HG03521 (cell line): ENCODE results near the gene PPCDC.
A peak's percentile ranks its signal among the peaks of the same experiment; 100 is the strongest.

Source experiments
- ATAC-seq: cut with Tn5 transposase; IDR thresholded peaks from one replicate; pipeline ENCODE4 v1.9.1; 2021; ENCODE audit warnings: mild to moderate bottlenecking, moderate library complexity; ENCODE audit not compliant: unreplicated experiment

The PPCDC gene, protein sequence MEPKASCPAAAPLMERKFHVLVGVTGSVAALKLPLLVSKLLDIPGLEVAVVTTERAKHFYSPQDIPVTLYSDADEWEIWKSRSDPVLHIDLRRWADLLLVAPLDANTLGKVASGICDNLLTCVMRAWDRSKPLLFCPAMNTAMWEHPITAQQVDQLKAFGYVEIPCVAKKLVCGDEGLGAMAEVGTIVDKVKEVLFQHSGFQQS

GRCh38 chr15:75023181-75023871 is at the start of gene PPCDC:
TSS of gene PPCDC (plus strand) at chr15:75023590. CDS start at chr15:75028319, 4,729 bp downstream.
- peak; percentile 92 for ATAC-seq

DNA sequence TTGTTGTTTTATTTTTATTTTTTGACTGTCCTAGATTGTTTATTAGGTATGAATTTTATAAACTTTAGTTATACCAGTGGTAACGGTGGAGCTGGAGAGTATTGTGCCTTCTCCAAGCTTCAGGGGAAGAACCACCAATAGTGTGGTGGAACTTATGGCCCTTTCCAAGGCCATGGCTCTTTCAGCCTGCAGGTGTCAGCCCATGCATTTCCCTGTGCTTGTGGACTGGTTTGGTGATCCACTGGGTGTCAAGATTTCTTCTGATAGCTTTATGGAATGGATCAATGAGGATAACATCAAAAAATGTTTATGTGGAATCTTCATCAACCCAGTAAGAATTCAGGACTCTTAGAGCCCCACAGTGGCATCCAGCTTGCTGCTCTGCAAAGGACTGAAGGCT is 47.2 kb upstream of the PPCDC start:
- no peak for ATAC-seq

- ATAC-seq = no peak
Measured at GRCh38 chr15:74977599-74977998, 45.8 kb upstream of the PPCDC start.

DNA sequence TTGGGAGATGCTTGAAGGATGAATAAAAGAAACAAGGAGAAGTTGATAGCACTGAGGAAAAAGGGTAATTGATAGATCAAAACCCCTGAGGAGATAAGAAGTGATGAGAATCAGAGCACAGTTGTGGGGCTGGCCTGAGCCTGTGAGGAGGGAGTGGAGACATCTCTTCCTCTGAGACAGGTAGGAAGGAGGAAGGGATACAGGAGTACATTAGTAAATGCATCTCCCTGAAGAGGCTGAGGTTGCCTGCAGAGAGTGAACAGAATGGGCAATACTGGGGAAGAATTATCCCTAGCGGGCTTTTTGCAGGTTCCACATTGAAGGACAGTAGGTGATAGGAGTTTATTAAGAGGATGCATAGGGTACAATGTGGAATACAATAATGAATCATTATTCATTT is 45.3 kb upstream of the PPCDC start:
- no peak for ATAC-seq

DNA sequence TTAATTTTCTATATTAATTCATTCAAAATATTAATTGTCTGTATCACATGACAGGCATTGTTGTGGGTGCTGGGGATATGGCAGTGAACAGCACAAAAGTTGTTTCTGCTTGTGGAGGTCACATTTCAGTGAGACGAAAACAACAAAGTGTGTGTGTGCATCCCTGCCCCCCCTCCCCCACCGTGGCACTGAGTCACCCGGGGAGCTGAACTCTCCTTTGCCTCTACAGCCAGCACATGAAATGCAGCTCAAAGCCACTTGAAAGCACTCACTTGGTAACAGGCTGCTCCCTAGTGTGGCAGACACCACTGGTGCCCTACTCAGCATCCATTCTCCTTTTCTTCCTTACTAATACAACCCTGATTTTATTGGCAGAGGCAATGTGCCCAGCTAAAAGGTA is 44.9 kb upstream of the PPCDC start:
- ATAC-seq = no peak

GRCh38 chr15:74982183-74982582 is 41.2 kb upstream of the PPCDC start:
- no peak for ATAC-seq

- ATAC-seq = no peak
Measured at GRCh38 chr15:74983725-74984231, 39.6 kb upstream of the PPCDC start.

GRCh38 chr15:74988007-74988800 is 35.2 kb upstream of the PPCDC start:
- ATAC-seq = no peak

- no peak for ATAC-seq
Measured at GRCh38 chr15:74989527-74989926, 33.9 kb upstream of the PPCDC start.

- ATAC-seq = no peak
Measured at GRCh38 chr15:74992619-74993018, 30.8 kb upstream of the PPCDC start.

DNA sequence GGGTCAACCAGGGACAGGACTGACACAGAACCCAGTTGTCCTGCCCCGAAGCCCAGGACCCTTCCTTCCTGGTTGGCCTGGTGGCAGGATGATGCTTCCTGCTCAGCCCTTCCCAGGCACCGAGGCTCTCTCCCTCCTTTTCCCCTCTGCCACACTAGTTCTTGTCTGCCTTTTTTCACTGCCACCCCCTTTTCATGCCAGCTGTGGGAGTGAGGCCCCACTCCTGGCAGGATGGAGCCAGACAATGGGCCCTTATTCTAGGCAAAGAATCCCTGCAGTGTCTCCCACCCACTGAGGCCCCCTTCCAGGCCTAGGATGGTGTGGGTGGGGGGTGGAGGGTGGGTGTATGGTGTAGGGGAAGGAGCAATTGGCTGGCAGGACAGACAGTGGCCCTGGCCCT is 29.2 kb upstream of the PPCDC start:
- ATAC-seq = no peak

GRCh38 chr15:74994685-74995084 is 28.7 kb upstream of the PPCDC start:
- ATAC-seq = no peak

DNA sequence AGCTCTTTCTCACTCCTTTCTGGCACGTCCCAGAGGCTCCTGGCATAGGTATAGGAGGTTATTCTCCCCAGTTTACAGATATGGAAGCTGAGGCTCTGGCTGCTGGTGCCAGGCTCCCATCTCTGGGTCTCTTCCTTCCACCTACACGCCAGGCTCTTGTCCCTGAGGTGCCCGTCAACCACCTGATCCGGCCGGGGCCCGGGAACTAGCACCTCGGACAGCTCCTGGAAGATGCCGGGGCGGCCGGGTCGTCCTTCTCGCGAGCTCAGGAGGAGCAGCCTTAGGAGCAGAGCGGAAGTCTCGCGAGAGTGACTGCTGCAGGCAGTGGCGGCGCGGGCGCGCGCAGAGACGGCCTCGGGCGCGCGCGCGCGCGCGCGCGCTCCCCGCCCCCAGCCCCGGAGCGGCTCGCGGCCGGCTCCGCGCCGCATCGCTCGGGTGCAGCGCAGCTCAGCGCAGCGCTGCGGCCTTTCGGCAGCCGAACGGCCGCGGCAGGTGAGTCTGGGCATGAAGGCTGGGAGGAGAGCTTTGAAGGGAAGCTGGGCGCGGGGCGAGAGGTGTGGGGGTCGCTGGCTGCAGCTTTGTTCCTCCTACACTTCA is 28.1 kb upstream of the PPCDC start, which contains the start of gene SCAMP5:
Gene SCAMP5 (plus strand): TSS at position 382 of the 597 bp plus-strand sequence. CDS start 16,277 bp downstream, outside the sequence.
- ATAC-seq = peak; percentile 71

DNA sequence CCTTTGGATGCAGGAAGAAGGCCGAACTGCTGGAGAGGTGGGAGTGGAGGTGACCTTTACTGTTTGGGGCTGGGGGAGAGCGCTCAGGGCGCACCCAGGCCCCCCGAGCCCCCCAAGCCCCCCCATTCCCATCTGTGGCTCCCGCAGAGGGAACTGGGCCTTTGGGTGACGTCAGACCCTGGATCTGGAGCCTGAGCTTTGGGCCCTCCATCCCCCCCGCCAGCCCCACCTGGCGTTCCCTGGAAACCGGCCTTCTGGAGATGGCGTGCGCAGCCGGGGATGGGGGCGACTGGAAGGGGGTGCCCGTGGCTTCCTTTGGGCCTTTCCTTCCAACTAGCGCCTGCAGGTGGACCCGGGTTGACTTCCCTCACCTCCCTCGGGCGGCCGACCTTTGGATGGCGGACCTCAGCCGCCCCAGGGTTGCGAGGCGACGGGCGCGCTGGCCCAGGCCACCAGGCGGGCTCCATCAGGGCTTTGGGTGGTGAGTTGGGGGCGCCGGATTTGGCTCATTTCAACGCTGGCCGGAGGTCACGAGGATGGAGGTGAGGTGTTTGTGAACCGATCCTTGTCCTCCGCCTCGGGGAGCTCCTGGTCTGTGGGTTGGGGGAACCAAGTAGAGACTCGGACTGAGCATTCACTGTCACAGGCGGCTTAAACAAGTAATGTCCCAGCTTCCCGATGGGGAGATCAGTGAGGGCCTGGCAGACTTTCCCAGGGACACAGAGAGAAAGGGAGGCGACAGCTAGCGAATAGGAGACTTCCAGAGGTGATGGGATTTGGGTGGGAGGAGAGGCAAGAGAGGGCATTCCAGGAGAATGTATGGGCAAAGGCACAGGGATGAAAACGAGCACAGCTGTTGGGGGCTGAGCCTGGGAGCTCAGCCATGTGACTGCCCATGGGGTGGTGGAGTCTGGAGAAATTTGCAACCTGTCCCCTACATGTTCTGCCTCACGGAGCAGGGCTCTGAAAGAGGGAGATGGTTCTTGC is 27.3 kb upstream of the PPCDC start:
- ATAC-seq = no peak

GRCh38 chr15:74997141-74997540 is 26.2 kb upstream of the PPCDC start:
- no peak for ATAC-seq

DNA sequence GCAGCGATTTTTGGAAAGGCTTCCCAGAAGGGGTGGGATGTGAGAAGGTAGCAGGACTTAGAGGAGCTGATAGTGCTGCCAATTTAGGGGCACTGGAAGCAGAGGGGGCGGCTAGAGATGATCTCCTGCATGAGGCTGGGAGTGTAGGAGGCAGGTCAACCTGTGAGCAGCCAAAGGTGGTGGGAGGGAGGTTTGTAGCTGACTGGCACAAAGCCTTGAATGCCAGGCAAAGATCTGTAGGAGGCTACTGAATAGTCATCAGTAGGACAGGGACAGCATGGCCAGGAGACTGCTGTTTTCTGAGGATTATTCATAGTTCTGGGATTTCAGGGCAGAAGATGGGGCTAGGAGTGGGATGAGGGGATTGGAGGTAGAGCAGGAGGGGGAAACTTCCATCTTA is 25.8 kb upstream of the PPCDC start:
- no peak for ATAC-seq

DNA sequence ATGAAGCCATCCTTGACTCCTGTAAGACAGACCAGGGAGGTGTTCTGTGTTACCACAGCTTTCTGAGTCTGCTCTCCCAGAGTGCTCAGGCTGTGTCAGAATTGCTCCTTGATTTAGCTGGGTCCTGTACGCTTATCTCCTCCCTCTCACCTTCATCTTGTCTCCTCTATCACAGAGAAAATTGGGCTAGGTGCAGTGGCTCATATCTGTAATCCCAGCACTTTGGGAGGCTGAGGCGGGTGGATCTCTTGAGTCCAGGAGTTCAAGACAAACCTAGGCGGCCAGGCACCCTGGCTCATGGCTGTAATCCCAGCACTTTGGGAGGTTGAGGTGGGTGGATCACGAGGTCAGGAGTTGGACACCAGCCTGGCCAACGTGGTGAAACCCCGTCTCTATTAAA is 22.1 kb upstream of the PPCDC start:
- no peak for ATAC-seq

- ATAC-seq = no peak
Measured at GRCh38 chr15:75002398-75002797, 21.0 kb upstream of the PPCDC start.

GRCh38 chr15:75007216-75007615 is 16.2 kb upstream of the PPCDC start:
- no peak for ATAC-seq

- ATAC-seq = no peak
Measured at GRCh38 chr15:75008221-75008625, 15.2 kb upstream of the PPCDC start.
